AG10803 (cell line): ENCODE data around the gene OVOL1.

ENCODE experiments used
- DNase-seq: peaks from one replicate; pipeline ENCODE4 v3.0.0; 2010; ENCODE audit warnings: low read depth
- H3K4me3 ChIP-seq: 2 replicates; pipeline ENCODE4 v1.5.1; 2011; ENCODE audit warnings: mild to moderate bottlenecking, low read length, control low read depth
- CTCF ChIP-seq: conservative IDR thresholded peaks from 2 replicates; pipeline ENCODE4 v1.5.1; 2011; ENCODE audit warnings: mild to moderate bottlenecking, low read length, control low read depth, inconsistent platforms

The OVOL1 gene

DNA sequence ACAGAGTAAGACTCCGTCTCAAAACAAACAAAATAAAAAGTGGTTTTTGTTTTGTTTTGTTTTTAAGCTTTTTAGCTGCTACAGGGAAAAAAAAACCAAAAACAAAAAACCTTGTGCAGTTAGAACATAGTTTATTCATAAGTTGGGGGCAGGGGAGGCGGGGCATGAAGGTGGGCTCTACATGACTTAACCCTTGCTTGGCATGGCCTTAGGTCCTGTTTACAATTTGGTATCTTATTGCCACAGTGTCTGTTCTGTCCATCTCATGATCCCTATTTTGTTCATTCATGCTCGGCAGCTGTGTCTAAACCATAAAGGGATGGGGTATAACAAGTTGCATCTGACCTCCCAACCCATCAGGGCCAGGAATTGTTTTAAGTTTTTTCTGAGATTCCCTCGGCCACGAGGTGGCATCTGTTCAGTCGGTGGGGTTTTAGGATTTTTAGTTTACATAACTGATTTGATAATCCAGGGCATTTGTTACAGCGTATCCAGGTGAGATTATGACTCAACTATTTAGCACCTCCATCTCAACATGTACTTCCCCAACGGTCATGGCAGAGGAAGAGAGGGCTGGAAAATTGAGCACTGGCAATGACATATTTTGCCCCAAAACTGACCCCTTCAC, 13.0 kb upstream of the OVOL1 start:
- peak; percentile 36 for TF ChIP-seq CTCF
- no peak overlapping the region for H3K4me3 ChIP-seq
- no peak for DNase-seq

DNA sequence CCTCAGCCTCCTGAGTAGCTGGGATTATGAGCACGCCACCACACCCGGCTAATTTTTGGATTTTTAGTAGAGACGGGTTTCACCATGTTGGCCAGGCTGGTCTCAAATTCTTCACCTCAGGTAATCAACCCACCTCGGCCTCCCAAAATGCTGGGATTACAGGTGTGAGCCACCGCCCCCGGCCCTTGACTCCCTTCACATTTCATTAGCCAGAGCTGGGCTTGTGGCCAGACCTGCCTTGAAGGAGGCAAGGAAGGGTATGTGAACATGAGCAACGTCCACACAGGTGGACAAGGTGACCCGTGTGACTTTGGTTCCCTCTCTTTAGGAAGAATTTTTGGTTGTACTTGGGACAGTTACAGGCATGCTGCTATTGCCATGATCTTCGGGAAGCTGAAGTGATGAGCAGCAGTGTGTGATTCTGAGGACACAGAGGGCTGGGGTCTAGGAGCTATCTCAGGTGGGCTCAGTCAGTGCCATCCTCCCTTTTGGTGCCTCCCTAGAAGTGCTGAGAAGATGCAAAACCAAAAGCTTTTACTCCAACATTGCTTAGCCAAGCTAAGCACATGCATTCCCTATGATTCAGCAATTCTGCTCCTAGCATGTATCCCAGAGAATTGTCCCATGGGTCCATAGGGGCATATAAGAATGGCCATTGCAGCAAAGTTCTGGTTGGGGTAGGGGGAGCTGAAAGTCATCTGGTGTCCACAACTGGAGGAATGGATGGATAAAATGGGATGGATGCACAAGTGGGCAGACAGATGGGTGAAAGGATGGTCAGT, 12.1 kb upstream of the OVOL1 start:
- no peak for TF ChIP-seq CTCF
- DNase-seq = no peak
- no peak overlapping the region for H3K4me3 ChIP-seq

DNA sequence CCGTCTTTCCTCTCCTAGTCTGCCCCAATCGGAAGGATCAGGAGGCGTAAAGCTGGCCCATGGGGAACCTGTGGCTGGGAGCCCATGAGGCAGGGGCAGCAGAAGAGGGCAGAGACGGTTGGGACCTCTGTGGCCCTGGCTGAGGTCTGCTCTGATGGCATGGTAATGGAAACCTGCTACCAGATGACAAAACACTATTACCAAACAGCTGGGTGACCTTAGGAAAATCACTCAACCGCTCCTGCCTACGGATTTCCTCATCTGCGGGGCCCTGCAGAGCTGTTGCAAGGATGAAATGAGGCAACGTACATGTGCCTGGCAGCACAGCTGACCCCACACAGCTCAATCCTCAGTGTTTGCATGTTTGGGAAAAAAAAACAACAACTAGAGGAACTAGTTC, 10.7 kb upstream of the OVOL1 start:
- H3K4me3 ChIP-seq = no peak overlapping the region
- DNase-seq = peak; percentile 39
- no peak for TF ChIP-seq CTCF

GRCh38 chr11:65776710-65777141, 10.1 kb upstream of the OVOL1 start:
- no peak for DNase-seq
- TF ChIP-seq CTCF = no peak
- H3K4me3 ChIP-seq = no peak overlapping the region

- no peak for TF ChIP-seq CTCF
- no peak for DNase-seq
- H3K4me3 ChIP-seq = no peak overlapping the region
These were observed 9.6 kb upstream of the OVOL1 start for GRCh38 chr11:65777241-65777640.

DNA sequence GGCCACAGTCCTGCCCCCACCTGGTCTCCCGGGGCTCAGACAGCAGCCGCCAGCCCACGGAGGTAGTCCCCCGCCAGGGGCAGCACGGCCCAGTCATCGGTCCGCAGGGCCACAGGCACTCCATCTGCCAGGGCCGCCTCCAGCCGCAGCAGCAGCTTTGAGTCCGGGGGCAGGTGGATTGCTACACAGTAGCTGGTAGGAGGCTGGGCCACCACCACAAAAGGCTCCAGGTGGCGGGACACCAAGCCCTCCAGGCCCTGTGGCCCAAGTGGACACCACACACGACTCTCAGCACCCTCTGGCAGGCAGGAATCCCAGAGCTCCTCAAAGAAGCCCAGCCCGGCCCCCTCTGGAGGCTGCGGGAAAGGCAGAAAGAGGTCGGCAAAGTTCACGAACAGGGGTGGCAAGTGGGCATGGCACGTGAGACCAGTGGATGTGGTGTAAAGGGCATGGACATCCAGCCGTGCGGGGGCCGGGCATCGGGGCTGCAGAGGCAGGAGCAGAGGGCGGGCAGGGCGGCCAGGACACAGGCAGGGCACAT, 9.0 kb upstream of the OVOL1 start:
- no peak for TF ChIP-seq CTCF
- DNase-seq = no peak
- no peak overlapping the region for H3K4me3 ChIP-seq
